ENCODE results near the gene GRIA4.

DNA sequence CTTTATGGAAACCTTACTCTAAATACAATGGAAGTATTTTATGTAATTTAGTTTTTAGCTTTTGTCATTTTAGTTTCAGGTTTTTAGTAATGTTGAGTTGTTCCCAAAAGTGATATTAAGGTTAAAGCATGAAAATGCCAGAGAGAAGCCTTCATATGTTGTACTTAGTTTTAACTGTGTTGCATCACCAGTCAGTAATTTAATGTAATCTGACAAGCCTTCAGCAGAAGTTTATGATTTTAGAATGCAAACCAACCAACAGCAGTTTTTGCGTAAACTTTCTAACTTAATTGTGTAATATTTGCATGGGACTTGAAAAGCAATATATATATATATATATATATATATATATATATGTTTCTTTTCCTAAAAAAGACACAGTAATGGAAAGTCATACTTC is 301.6 kb downstream of the GRIA4 start:
- TF ChIP-seq POLR2A (IDR thresholded peaks at IDR 0.05; ENCODE audit: extremely low read depth, insufficient read length) (no peak), CTCF (IDR thresholded peaks at IDR 0.05; ENCODE audit: low read depth, low read length) (no peak), MYC (IDR thresholded peaks at IDR 0.05; ENCODE audit: low read depth, low read length) (no peak)

Data from NB4 (cell line).